Stimulated activated CD4-positive, alpha-beta T cell treated with anti-CD3 and anti-CD28 coated beads, Interleukin-15, amount 100 ng/mL, for 24 hours (primary cell): Measurements from ENCODE around the gene POLDIP3.

Experiments used
- DNase-seq: peaks from one replicate; pipeline ENCODE4 v3.0.0-alpha.2; 2020

POLDIP3 gene

GRCh38 chr22:42614312-42615091 is at the start of gene POLDIP3:
POLDIP3 (minus strand) TSS chr22:42614883; CDS start chr22:42614857, 26 bp downstream.
- peak; percentile 99 for DNase-seq

- peak; percentile 87 for DNase-seq
These were observed 47.5 kb upstream of the POLDIP3 start for GRCh38 chr22:42661985-42662831.

GRCh38 chr22:42656578-42656977 is 41.9 kb upstream of the POLDIP3 start:
- DNase-seq = no peak

GRCh38 chr22:42655693-42656092 is 41.0 kb upstream of the POLDIP3 start:
- no peak for DNase-seq

DNA sequence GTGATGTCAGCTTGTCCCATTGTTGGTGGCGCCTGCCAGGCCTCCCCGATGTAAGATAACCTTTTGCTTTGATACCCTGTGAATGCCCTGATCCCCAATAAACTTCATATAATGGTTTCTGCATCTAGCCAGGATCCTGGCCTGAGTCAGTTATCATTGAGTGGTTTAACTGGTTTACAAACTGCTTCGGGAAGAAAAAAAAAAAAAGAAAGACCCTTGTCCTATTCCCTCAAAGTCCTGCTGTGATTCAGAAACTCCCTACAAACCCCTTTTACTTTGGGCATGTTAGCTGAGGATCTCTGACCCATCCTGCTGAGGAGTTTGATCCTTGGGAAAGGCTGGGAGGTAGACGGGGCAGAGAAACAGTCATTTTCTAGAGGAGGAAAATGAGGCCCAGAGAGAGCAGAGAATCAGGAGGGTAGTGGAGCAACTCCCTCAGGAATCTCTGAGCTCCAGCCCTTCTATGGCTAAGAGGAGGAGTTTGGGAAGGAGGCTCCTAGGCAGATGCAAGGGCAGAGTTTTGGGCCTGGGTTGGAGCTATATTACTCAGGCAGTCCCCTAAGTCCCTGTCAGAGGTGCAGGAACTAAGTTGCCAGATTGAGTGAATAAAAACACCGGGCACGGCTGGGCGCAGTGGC is 39.9 kb upstream of the POLDIP3 start:
- DNase-seq = no peak

DNA sequence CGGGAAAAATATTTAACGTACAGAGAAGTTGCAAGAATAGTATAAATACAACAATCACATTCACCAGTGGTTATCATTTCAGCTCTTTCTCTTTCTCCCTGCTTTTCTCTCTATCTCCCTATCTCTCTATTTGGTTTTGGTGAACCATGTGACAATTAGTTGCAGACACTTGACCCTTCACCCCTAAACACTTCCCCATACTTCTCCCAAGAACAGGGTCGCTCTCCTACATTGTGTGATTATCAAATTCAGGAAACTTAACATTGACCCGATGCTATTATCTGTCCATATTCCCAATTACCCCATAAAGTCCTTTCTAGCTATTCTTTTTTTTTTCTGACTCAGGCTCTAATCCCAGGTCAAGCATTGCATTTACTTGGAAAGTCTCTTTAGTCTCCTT is 39.3 kb upstream of the POLDIP3 start:
- DNase-seq = no peak

DNA sequence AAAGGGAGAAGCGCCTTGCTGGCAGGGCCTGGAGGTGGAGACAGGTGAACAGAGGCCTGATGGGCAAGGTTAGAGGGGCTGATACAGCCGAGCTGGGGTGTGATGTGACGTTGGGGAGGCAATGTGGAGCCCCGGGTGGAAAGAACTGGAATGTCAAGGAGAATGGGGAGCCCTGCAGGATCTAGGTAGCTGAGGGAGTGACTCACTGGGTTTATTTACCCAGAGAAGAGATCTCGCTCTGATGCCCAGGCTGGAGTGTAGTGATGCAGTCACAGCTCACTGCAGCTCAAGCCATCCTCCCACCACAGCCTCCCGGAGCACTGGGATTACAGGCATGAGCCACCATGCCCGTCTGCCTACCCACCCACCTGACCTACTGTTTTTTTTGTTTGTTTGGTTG is 36.5 kb upstream of the POLDIP3 start:
- no peak for DNase-seq

GRCh38 chr22:42649246-42650099 is 34.8 kb upstream of the POLDIP3 start, which contains the start of gene CYB5R3:
CYB5R3 (minus strand) TSS chr22:42649392; CDS start chr22:42649315, 77 bp downstream.
- DNase-seq = peak; percentile 88

GRCh38 chr22:42648368-42649245 is 33.9 kb upstream of the POLDIP3 start:
- DNase-seq = peak; percentile 44

DNA sequence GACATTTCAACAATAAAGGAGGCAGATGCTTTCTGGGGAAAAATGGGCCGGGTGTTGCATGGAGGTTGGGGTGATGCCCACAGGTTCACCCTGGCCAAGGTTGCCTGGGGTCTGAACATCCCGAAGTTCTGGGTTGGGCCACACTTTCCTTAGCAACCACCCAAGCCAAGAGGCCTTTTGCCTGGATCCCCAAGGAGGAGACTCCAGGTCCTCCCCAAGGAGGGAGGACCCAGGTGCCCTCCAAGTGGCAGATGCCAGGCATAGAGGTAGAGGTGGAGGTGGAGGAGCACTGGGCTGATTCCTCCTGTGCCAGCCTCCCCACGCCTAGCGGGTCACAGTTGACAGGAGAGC is 33.3 kb upstream of the POLDIP3 start:
- no peak for DNase-seq

GRCh38 chr22:42646569-42647525 is 32.2 kb upstream of the POLDIP3 start:
- DNase-seq = no peak

DNA sequence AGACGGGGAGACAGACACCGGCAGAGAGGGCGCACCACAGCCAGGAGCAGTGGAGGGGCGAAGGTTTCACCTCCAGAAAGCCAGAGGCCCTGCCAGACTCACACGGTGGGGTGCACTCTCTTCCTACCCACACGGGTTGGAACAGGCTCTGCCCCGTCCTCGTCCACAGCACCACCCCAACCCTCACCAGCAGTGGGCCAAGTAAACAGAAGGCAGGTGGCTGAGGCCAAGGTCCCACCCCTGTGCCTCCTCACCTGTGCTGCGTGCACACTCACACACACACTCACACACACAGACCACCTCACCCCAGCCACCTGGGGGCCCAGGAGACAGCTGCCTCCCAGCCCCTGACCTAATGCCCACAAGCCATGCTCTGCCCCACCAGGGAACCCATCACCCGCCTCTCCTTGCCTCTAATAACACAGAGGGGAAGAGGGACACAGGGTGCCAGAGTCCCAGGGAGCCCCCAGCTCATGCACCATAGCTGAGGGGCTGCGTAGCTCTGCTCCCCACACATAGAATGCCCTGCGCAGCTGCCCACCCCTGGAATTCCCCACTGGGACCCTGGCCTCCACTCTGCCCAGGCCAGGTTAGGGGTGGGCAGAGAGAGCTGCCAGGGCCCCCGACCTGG is 31.4 kb upstream of the POLDIP3 start:
- DNase-seq = no peak

DNA sequence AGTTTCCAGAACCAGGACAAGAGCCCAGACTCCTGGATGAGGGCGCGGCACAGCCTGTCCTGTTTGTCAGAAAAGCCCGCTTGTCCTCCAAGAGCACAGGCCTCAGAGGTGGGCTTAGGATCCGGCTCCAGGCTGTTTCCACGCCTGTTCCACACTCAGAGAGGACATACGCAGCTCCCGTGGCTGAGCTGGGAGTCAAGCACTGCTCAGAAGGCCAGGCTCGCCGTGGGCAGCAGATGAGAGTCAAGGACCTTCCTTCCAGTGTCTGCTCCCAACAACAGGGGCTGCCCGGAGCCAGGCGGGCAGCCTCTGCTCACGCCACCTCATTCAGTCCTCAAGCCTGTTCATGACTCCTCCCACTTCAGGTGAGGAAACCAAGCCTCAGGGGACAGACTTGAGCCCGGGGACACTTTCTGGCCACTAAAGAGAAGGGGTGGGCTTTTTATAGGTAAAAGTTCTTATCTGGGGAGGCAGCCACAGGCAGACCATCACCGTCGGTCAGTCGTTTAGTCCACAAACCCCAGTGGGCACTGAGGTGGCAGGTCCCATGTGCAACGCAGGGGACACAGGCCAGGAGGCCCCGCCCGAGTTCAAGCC is 30.8 kb upstream of the POLDIP3 start:
- no peak for DNase-seq

DNA sequence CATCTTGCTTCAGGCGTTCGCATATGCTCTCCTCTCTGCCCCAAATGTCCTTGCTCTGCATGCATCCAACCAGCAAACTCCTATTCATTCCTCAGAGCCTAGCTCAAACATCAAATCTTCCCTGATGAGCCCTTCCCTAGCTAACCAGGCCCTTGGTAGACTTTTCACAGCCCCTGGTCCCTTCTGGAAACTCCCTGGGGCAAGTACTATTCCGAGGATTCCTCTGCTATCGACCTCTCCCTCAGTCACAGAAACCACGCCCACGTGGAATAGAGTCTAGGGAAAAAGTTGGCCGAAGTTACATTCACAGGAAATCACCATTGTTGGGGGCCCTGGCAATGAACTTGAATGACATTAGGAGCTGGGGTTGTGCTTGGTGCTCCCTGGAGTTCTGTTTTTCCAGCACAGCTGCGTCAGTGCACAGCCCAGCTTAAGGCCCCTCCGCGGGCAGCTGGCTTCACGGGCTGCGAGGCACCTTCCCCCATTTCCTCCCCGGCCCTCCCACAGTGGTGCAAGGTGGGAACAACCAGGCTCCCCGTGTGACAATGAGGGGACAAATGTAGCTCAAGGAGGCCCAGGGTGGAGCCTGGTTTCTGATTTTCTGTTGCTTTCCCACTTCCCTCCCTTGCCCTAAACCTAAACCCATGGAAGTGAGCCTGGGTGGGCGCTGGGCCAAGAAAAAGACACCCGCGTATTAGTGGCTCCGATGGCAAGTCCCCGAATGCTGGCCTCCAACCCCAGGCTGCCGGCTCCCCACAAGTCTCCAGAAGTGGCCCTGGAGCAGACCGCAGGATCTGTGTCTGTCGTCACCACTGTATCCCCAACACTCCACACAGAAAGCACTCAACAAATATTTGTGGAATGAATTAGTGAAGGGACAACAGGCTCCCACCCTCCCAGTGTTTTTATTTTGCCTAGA is 30.0 kb upstream of the POLDIP3 start:
- no peak for DNase-seq

GRCh38 chr22:42643634-42644421 is 29.1 kb upstream of the POLDIP3 start:
- DNase-seq = no peak

GRCh38 chr22:42642806-42643633 is 28.3 kb upstream of the POLDIP3 start:
- DNase-seq = no peak
